Ovary (tissue), 9 donors: ENCODE data around the gene HPSE2. TPM values are rescaled to one million over a fixed set of nuclear protein-coding genes. Genes with fewer than 3 reads are reported as not detected.

Source experiments
- DNase-seq, 5 donors: peaks; one replicate each; pipeline ENCODE4 v3.0.0-alpha.2; 2019 to 2020
- H3K27ac ChIP-seq, 2 donors: fragments of 200-600 bp; one replicate each; pipeline versions ENCODE4 v1.5.1 to v1.8.0; 2019 to 2022
- H3K27me3 ChIP-seq: fragments of 200-600 bp; one replicate; pipeline ENCODE4 v1.8.0; 2022
- H3K36me3 ChIP-seq: fragments of 200-600 bp; sonication (generic); one replicate; pipeline ENCODE4 v1.5.1; 2019
- H3K4me1 ChIP-seq: one replicate; pipeline ENCODE4 v1.8.1; 2013; ENCODE audit warnings: mild to moderate bottlenecking, moderate library complexity; ENCODE audit not compliant: insufficient read depth
- H3K4me3 ChIP-seq: fragments of 200-600 bp; sonication (generic); one replicate; pipeline ENCODE4 v1.5.1; 2017
- H3K9me3 ChIP-seq, 2 donors: fragments of 200-600 bp in 1 of 2; sonication (generic) in 1 of 2; one replicate each; pipeline versions ENCODE4 v1.5.1 to v1.8.1; 2013 to 2019; ENCODE audit warnings: mild to moderate bottlenecking in 1 of 2, moderate library complexity in 1 of 2
- CTCF ChIP-seq, 3 donors: fragments of 450-650 bp in 2 of 3; fragments of 200-600 bp in 1 of 3; IDR thresholded peaks; one replicate each; pipeline versions ENCODE4 v1.5.1 to v1.8.0; 2016 to 2022; ENCODE audit warnings: antibody characterized with exemption in 3 of 3, mild to moderate bottlenecking in 1 of 3
- EP300 ChIP-seq: sonication (generic); formaldehyde crosslinking; IDR thresholded peaks from one replicate; pipeline ENCODE4 v1.6.1; 2017; ENCODE audit warnings: antibody characterized with exemption
- POLR2A ChIP-seq: fragments of 450-650 bp; IDR thresholded peaks from one replicate; pipeline ENCODE4 v1.6.1; 2017; ENCODE audit warnings: antibody characterized with exemption, mild to moderate bottlenecking, moderate library complexity
- WGBS, 3 donors: extraction: QIAGEN DNeasy Blood & Tissue Kit in 1 of 3; methylation state at CpG; one replicate each; pipeline versions ENCODE4 v1.1.5 to v1.1.7; 2013 to 2017; 5-methylcytosine and 5-hydroxymethylcytosine counted together
- intact Hi-C, 4 donors: fragments of 100-400 bp; cut with DNase I; formaldehyde crosslinking; loops; one replicate each; pipeline versions ENCODE4 v1.11.0 to v1.15.1; 2022 to 2023
- polyA plus RNA-seq, 2 donors: library from polyadenylated mRNA; stranded (reverse); fragments of 200-250 nt in 1 of 2; fragments of 350-450 nt in 1 of 2; fragmentation: Illumina TruSeq in 1 of 2; extraction: RNeasy Lipid Tissue Mini Kit (QIAGEN cat#74804) in 1 of 2; gene quantifications; one replicate each; pipeline ENCODE4 v1.2.3, GENCODE V29; 2013 to 2014
- total RNA-seq, 7 donors: library from RNA; depleted of rRNA in 2 of 7; stranded (reverse); fragments of >200 nt in 2 of 7; fragmentation: NEBNext Ultra II Directional in 3 of 7; extraction: Animal tissue kit (Norgen Biotek cat#: 25700) in 3 of 7; gene quantifications; one replicate each; pipeline versions ENCODE4 v1.1.0 to v1.2.4, GENCODE V29; 2016 to 2023
- donor health status: DM: no; HTN: no; CAD: no; lungs with moderate emphysema.
- donor health status: DM: no; HTN: no; CAD: no.
- donor health status: Bipolar disorder and iron deficiency.
- donor health status: DM: yes; HTN: yes; CAD: no.
- donor health status: DM: no; HTN: no; CAD: no.
- donor health status: DM: yes; HTN: yes; CAD: no.

The HPSE2 gene
- total and polyA plus RNA-seq, 9 donors, result 0.07 to 1.2 (median 0.12) TPM; not detected in 4

DNA sequence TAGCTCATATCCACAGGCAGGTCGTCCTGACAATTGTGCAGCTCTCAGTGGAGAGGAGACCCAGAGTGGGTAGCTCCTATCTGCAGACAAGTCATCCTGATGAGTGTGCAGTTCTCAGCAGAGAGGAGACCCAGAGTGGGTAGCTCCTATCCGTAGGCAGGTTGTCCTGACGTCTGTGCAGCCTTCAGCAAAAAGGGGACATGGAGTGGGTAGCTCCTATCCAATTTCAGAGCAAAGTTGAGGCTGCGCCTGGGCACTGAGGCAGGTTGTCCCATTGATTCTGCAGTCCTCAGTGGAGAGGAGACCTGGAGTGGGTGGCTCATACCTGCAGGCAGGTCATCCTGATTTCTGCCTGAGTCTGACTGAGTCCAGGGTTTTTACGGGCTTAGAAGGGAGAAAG is 111.8 kb downstream of the HPSE2 start:
- Histone ChIP-seq H3K27me3 (no peaks in the 10 kb centered on the region), H3K4me1 (no peaks in the 10 kb centered on the region), H3K27ac (no peak overlapping the region), H3K36me3 (no peaks in the 10 kb centered on the region), H3K4me3 (no peak overlapping the region), H3K9me3 (no peaks in the 10 kb centered on the region)
- no peak for DNase-seq
- intact Hi-C loops, result no loop called here
- WGBS, 3 donors, result 81 to 88% (median 86%) methylated on average over 5 of the region's 5 CpGs
- no peak for TF ChIP-seq EP300
- TF ChIP-seq POLR2A, result no peak
- no peak for TF ChIP-seq CTCF (IDR thresholded peaks at IDR 0.05)

DNA sequence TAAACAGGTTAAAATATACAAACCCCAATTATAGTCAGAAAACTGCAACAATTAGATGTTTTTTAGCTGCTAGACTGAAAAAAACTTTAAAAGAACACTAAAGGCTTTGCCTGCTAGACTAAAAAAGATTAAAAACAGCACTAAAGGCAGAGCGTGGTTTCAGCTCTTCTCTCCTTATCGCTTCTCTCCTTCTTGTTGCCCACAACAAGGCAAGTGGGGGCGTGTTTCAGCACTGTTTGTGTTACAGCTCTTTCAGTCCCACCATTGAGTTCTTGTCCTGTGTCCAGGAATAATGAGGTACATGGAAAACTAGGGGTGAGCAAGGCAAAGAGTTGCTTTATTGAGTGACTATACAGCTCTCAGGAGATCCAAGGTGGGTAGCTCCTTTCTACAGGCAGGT is 112.3 kb downstream of the HPSE2 start:
- no peak overlapping the region for H3K27ac ChIP-seq
- intact Hi-C loops, result no loop called here
- no peaks in the 10 kb centered on the region for H3K4me1 ChIP-seq
- 51 to 78% (median 65%) methylated on average over 3 of the region's 3 CpGs for WGBS, 3 donors
- no peaks in the 10 kb centered on the region for H3K36me3 ChIP-seq
- TF ChIP-seq POLR2A (no peak), EP300 (no peak), CTCF (IDR thresholded peaks at IDR 0.05) (no peak)
- no peaks in the 10 kb centered on the region for H3K27me3 ChIP-seq
- H3K9me3 ChIP-seq, result no peaks in the 10 kb centered on the region
- no peak for DNase-seq
- no peak overlapping the region for H3K4me3 ChIP-seq

DNA sequence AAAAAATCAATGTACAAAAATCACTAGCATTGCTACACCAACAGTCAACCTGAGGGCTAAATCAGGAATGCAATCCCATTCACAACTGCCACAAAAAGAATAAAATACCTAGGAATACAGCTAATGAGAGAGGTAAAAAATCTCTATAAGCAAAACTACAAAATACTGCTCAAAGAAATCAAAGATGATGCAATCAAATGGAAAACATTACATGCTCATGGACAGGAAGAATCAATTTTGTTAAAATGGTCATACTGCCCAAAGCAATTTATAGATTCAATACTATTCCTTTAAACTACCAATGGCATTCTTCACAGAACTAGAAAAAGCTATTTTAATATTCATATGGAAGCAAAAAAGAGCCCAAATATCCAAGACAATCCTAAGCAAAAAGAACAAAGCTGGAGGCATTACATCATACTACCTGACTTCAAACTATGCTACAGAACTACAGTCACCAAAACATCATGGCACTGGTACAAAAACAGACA is 116.3 kb downstream of the HPSE2 start:
- no peaks in the 10 kb centered on the region for H3K4me1 ChIP-seq
- H3K27ac ChIP-seq, result no peak overlapping the region
- no peak overlapping the region for H3K4me3 ChIP-seq
- H3K9me3 ChIP-seq, result no peaks in the 10 kb centered on the region
- H3K27me3 ChIP-seq, result no peaks in the 10 kb centered on the region
- no peak for TF ChIP-seq EP300
- no peak for TF ChIP-seq CTCF (IDR thresholded peaks at IDR 0.05)
- no peak for TF ChIP-seq POLR2A
- DNase-seq, result no peak
- no peaks in the 10 kb centered on the region for H3K36me3 ChIP-seq
- intact Hi-C loops, result no loop called here

- no peaks in the 10 kb centered on the region for H3K4me1 ChIP-seq
- H3K9me3 ChIP-seq, result no peaks in the 10 kb centered on the region
- no peaks in the 10 kb centered on the region for H3K36me3 ChIP-seq
- no peaks in the 10 kb centered on the region for H3K27me3 ChIP-seq
- TF ChIP-seq EP300 (no peak), POLR2A (no peak), CTCF (IDR thresholded peaks at IDR 0.05) (no peak)
- DNase-seq, result no peak
- intact Hi-C loops, result no loop called here
- no peak overlapping the region for H3K27ac ChIP-seq
- no peak overlapping the region for H3K4me3 ChIP-seq
These were observed 119.9 kb downstream of the HPSE2 start for GRCh38 chr10:99115703-99116102.

GRCh38 chr10:99085358-99085757 is 150.3 kb downstream of the HPSE2 start:
- TF ChIP-seq CTCF (IDR thresholded peaks at IDR 0.05), result no peak
- no peak for TF ChIP-seq EP300
- no peak for TF ChIP-seq POLR2A
- Histone ChIP-seq H3K27ac (no peak overlapping the region), H3K36me3 (no peaks in the 10 kb centered on the region), H3K4me3 (no peak overlapping the region), H3K4me1 (no peaks in the 10 kb centered on the region), H3K9me3 (no peaks in the 10 kb centered on the region), H3K27me3 (no peaks in the 10 kb centered on the region)
- intact Hi-C loops, result no loop called here
- no peak for DNase-seq
- WGBS, 3 donors, result 71 to 86% (median 75%) methylated on average over 2 of the region's 2 CpGs
